Stimulated activated CD4-positive, alpha-beta T cell treated with anti-CD3 and anti-CD28 coated beads, Interleukin-15, amount 100 ng/mL, for 24 hours (primary cell): ENCODE measurements around the gene GPX4.

ENCODE experiments used
- DNase-seq: peaks from one replicate; pipeline ENCODE4 v3.0.0-alpha.2; 2020

GPX4 gene

GRCh38 chr19:1154731-1155351 is 51.0 kb downstream of the GPX4 start:
- no peak for DNase-seq

- DNase-seq: no peak
Observed at GRCh38 chr19:1155352-1156304, 51.8 kb downstream of the GPX4 start.
